ENCODE measurements around the gene PRSS56.

PRSS56 gene

GRCh38 chr2:232537079-232537478, 16.9 kb downstream of the PRSS56 start:
- TF ChIP-seq ZFX (IDR thresholded peaks at IDR 0.05; ENCODE audit: borderline replicate concordance): no peak
- TF ChIP-seq, protein P1, sequence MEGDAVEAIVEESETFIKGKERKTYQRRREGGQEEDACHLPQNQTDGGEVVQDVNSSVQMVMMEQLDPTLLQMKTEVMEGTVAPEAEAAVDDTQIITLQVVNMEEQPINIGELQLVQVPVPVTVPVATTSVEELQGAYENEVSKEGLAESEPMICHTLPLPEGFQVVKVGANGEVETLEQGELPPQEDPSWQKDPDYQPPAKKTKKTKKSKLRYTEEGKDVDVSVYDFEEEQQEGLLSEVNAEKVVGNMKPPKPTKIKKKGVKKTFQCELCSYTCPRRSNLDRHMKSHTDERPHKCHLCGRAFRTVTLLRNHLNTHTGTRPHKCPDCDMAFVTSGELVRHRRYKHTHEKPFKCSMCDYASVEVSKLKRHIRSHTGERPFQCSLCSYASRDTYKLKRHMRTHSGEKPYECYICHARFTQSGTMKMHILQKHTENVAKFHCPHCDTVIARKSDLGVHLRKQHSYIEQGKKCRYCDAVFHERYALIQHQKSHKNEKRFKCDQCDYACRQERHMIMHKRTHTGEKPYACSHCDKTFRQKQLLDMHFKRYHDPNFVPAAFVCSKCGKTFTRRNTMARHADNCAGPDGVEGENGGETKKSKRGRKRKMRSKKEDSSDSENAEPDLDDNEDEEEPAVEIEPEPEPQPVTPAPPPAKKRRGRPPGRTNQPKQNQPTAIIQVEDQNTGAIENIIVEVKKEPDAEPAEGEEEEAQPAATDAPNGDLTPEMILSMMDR (IDR thresholded peaks at IDR 0.05): peak; percentile 60
- H3K27ac ChIP-seq: no peak overlapping the region

DNA sequence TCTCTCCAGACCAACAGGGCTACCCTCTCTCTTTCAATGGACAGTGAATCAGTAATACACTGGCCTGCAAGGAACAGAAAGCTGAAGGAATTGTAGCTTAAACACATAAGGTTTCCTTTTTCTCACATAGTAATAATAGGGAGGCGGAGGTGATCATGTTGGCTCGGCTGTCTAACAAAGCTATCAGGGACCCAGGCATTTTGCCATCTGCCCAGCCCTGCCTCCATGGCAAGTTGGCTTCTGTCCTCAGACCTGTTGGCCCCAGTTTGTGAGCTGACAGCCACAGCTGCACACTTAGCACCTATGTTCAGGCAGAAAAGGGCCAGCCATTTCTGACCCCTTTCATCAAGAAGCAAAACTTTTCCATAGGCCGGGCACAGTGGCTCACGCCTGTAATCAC, 17.3 kb downstream of the PRSS56 start:
- no peak overlapping the region for H3K27ac ChIP-seq
- TF ChIP-seq, protein P1 (IDR thresholded peaks at IDR 0.05): no peak
- TF ChIP-seq ZFX (IDR thresholded peaks at IDR 0.05; ENCODE audit: borderline replicate concordance): no peak

DNA sequence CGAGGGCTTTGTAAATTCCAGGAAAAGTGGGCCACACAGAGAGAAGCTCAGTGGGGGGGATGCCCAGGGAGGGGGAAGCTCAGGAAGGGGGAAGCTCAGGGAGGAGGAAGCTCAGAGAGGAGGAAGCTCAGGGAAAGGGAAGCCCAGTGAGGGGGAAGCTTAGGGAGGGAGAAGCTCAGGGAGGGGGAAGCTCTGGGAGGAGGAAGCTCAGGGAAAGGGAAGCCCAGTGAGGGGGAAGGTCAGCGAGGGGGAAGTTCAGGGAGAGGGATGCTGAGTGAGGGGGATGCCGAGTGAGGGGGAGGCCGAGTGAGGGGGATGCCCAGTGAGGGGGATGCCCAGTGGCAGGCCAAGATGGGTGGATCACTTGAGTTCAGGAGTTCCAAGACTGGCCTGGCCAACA, 18.5 kb downstream of the PRSS56 start:
- H3K27ac ChIP-seq: no peak overlapping the region
- no peak for TF ChIP-seq ZFX (IDR thresholded peaks at IDR 0.05; ENCODE audit: borderline replicate concordance)
- TF ChIP-seq, protein P1 (IDR thresholded peaks at IDR 0.05): no peak

- no peak within 1 kb of the TSS for H3K27ac ChIP-seq
- TF ChIP-seq ZFX (IDR thresholded peaks at IDR 0.05; ENCODE audit: borderline replicate concordance): no peak
- TF ChIP-seq, protein P1 (IDR thresholded peaks at IDR 0.05): no peak
These were observed 19.4 kb downstream of the PRSS56 start, which contains the start of gene CHRNG for GRCh38 chr2:232539298-232540231. Gene CHRNG (plus strand): TSS chr2:232539692. CDS start chr2:232539748, 56 bp downstream.

- no peak overlapping the region for H3K27ac ChIP-seq
- no peak for TF ChIP-seq ZFX (IDR thresholded peaks at IDR 0.05; ENCODE audit: borderline replicate concordance)
- TF ChIP-seq, protein P1 (IDR thresholded peaks at IDR 0.05): no peak
These were observed 20.4 kb downstream of the PRSS56 start for GRCh38 chr2:232540441-232541041.

DNA sequence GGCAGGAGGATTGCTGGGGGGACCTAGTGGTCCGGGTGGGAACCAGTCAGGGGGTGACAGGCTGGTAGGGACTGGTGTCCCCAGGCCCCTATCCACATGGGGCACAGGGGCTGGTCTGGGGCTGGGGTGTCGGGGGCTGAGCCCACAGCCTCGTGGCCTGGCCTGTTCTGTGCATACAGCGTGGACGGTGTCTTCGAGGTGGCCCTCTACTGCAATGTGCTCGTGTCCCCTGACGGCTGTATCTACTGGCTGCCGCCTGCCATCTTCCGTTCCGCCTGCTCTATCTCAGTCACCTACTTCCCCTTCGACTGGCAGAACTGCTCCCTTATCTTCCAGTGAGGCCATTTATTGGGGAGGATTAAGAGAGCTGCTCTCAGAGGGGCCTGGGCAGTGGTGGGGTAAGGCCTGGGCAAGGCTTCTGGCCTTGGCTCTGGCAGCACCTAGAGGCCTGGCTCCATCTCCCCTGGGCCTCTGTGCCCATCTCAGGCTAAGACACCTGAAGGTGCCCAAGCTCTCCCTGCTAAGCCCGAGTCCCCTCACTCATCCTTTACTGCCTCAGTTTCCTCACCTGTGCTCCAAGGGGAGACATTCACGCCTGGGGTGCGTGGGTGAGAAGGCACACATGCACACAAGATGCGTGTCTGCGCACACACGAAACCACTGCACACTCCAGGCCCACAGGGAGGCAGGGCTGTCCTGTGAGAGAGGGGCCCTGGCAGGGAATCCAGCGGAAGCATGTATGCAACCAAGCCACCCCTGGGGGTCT, 21.2 kb downstream of the PRSS56 start:
- TF ChIP-seq ZFX (IDR thresholded peaks at IDR 0.05; ENCODE audit: borderline replicate concordance): no peak
- TF ChIP-seq, protein P1 (IDR thresholded peaks at IDR 0.05): no peak
- no peak overlapping the region for H3K27ac ChIP-seq
